Activated CD4-positive, alpha-beta memory T cell treated with anti-CD3 and anti-CD28 coated beads for 36 hours (primary cell): Measurements from ENCODE around the gene TBX4. TPM values are rescaled to one million over a fixed set of nuclear protein-coding genes. Genes with fewer than 3 reads are reported as not detected.
"Not testable (repeated sequence)": the region's sequence is repeated elsewhere in the genome, so short reads cannot be mapped to it uniquely, and the experiment has no call there.

ENCODE experiments used
- CTCF ChIA-PET: fragments of 350-600 bp; sonication (Branson Sonifier 250); formaldehyde crosslinking; loops from one replicate; lab custom pipeline; 2021; ENCODE audit warnings: antibody characterized with exemption, inconsistent platforms; lab: Charles Lee
- POLR2A ChIA-PET: fragments of 350-600 bp; sonication (Branson Sonifier 250); formaldehyde crosslinking; loops from one replicate; lab custom pipeline; 2021; ENCODE audit warnings: antibody characterized with exemption; lab: Charles Lee
- DNase-seq: peaks from one replicate; pipeline ENCODE4 v3.0.0-alpha.2; 2020
- H3K27ac Mint-ChIP-seq: one replicate; pipeline ENCODE4 v1.8.0; 2021; ENCODE audit warnings: mixed read lengths
- H3K27me3 Mint-ChIP-seq: one replicate; pipeline ENCODE4 v1.8.0; 2021; ENCODE audit warnings: mixed read lengths
- H3K36me3 Mint-ChIP-seq: one replicate; pipeline ENCODE4 v1.8.0; 2021; ENCODE audit warnings: mixed read lengths
- H3K4me1 Mint-ChIP-seq: one replicate; pipeline ENCODE4 v1.8.0; 2021; ENCODE audit warnings: low read depth, mixed read lengths
- H3K4me3 Mint-ChIP-seq: one replicate; pipeline ENCODE4 v1.8.0; 2021; ENCODE audit warnings: mild to moderate bottlenecking, mixed read lengths
- H3K9me3 Mint-ChIP-seq: one replicate; pipeline ENCODE4 v1.8.0; 2021; ENCODE audit warnings: mixed read lengths
- intact Hi-C: fragments of 100-400 bp; cut with micrococcal nuclease; formaldehyde crosslinking; loops from one replicate; pipeline ENCODE4 v1.15.1; 2023
- total RNA-seq, 2 experiments: library from RNA; stranded (reverse); gene quantifications; one replicate each; pipeline ENCODE4 v1.2.3, GENCODE V29; 2021

The TBX4 gene
- total RNA-seq, 2 experiments from 2014 or later, result not detected

GRCh38 chr17:61422116-61422799 is 30.0 kb upstream of the TBX4 start:
- Mint-ChIP-seq H3K9me3 (no peaks in the 10 kb centered on the region), H3K4me3 (no peak overlapping the region), H3K4me1 (no peaks in the 10 kb centered on the region), H3K36me3 (no peaks in the 10 kb centered on the region), H3K27ac (no peak overlapping the region), H3K27me3 (peaks cover 25% of the 10 kb centered on the region)
- intact Hi-C loops, result no loop called here
- POLR2A ChIA-PET, result no interaction called here
- no peak for DNase-seq
- CTCF ChIA-PET, result interaction anchor here (1.1 kb wide), 1 partner anchor 12 kb away, joined by 3 read pairs; no protein-coding TSS in a partner anchor

GRCh38 chr17:61422869-61423268 is 29.4 kb upstream of the TBX4 start:
- H3K4me3 Mint-ChIP-seq, result no peak overlapping the region
- intact Hi-C loops, result no loop called here
- no peaks in the 10 kb centered on the region for H3K4me1 Mint-ChIP-seq
- POLR2A ChIA-PET, result no interaction called here
- DNase-seq, result no peak
- H3K27me3 Mint-ChIP-seq, result peaks cover 24% of the 10 kb centered on the region
- no peaks in the 10 kb centered on the region for H3K9me3 Mint-ChIP-seq
- H3K36me3 Mint-ChIP-seq, result no peaks in the 10 kb centered on the region
- no peak overlapping the region for H3K27ac Mint-ChIP-seq
- CTCF ChIA-PET, result interaction anchor here (1.1 kb wide), 1 partner anchor 13 kb away, joined by 3 read pairs; no protein-coding TSS in a partner anchor

- H3K4me1 Mint-ChIP-seq, result no peaks in the 10 kb centered on the region
- ChIA-PET CTCF (interaction anchor here (1.4 kb wide), 1 partner anchor 9 kb away, joined by 3 read pairs; no protein-coding TSS in a partner anchor), POLR2A (no interaction called here)
- H3K27me3 Mint-ChIP-seq, result peaks cover 24% of the 10 kb centered on the region
- H3K27ac Mint-ChIP-seq, result no peak overlapping the region
- DNase-seq, result no peak
- H3K36me3 Mint-ChIP-seq, result no peaks in the 10 kb centered on the region
- H3K9me3 Mint-ChIP-seq, result no peaks in the 10 kb centered on the region
- intact Hi-C loops, result no loop called here
- H3K4me3 Mint-ChIP-seq, result no peak overlapping the region
These were observed 28.1 kb upstream of the TBX4 start for GRCh38 chr17:61423967-61424649.

GRCh38 chr17:61425682-61426481 is 26.3 kb upstream of the TBX4 start:
- Mint-ChIP-seq H3K36me3 (no peaks in the 10 kb centered on the region), H3K27ac (no peak overlapping the region), H3K27me3 (peaks cover 20% of the 10 kb centered on the region), H3K4me3 (no peak overlapping the region), H3K9me3 (no peaks in the 10 kb centered on the region), H3K4me1 (no peaks in the 10 kb centered on the region)
- ChIA-PET CTCF (interaction anchor here (0.7 to 1.4 kb wide), 2 partner anchors 11 to 14 kb away, joined by 3 to 4 read pairs; no protein-coding TSS in a partner anchor), POLR2A (no interaction called here)
- intact Hi-C loops, result no loop called here
- no peak for DNase-seq

GRCh38 chr17:61426482-61427304 is 25.5 kb upstream of the TBX4 start:
- intact Hi-C loops, result no loop called here
- ChIA-PET CTCF (interaction anchor here (0.7 to 1.2 kb wide), 2 partner anchors 14 to 124 kb away, joined by 4 read pairs; no protein-coding TSS in a partner anchor), POLR2A (no interaction called here)
- Mint-ChIP-seq H3K4me1 (no peaks in the 10 kb centered on the region), H3K36me3 (no peaks in the 10 kb centered on the region), H3K9me3 (no peaks in the 10 kb centered on the region), H3K4me3 (no peak overlapping the region), H3K27me3 (peaks cover 18% of the 10 kb centered on the region), H3K27ac (no peak overlapping the region)
- no peak for DNase-seq

GRCh38 chr17:61427567-61427966 is 24.7 kb upstream of the TBX4 start:
- no peak overlapping the region for H3K27ac Mint-ChIP-seq
- POLR2A ChIA-PET, result no interaction called here
- no peak overlapping the region for H3K4me3 Mint-ChIP-seq
- no peaks in the 10 kb centered on the region for H3K36me3 Mint-ChIP-seq
- peaks cover 14% of the 10 kb centered on the region for H3K27me3 Mint-ChIP-seq
- no peak for DNase-seq
- intact Hi-C loops, result no loop called here
- CTCF ChIA-PET, result interaction anchor here (1.2 kb wide), 1 partner anchor 123 kb away, joined by 4 read pairs; no protein-coding TSS in a partner anchor
- H3K4me1 Mint-ChIP-seq, result no peaks in the 10 kb centered on the region
- H3K9me3 Mint-ChIP-seq, result no peaks in the 10 kb centered on the region

- Mint-ChIP-seq H3K4me1 (no peaks in the 10 kb centered on the region), H3K36me3 (no peaks in the 10 kb centered on the region), H3K9me3 (no peaks in the 10 kb centered on the region), H3K4me3 (no peak overlapping the region), H3K27me3 (peaks cover 13% of the 10 kb centered on the region), H3K27ac (no peak overlapping the region)
- ChIA-PET CTCF (no interaction called here), POLR2A (no interaction called here)
- intact Hi-C loops, result no loop called here
- DNase-seq, result no peak
These were observed 22.9 kb upstream of the TBX4 start for GRCh38 chr17:61429274-61429673.

GRCh38 chr17:61429831-61430230 is 22.4 kb upstream of the TBX4 start:
- H3K27ac Mint-ChIP-seq, intact Hi-C loops, POLR2A ChIA-PET, H3K4me1 Mint-ChIP-seq, DNase-seq, H3K36me3 Mint-ChIP-seq, H3K9me3 Mint-ChIP-seq, H3K4me3 Mint-ChIP-seq: not testable (repeated sequence)
- H3K27me3 Mint-ChIP-seq, result peaks cover 15% of the 10 kb centered on the region
- CTCF ChIA-PET, result interaction anchor here (0.6 kb wide), 1 partner anchor 709 kb away, joined by 3 read pairs; no protein-coding TSS in a partner anchor

GRCh38 chr17:61431594-61432311 is 20.5 kb upstream of the TBX4 start:
- DNase-seq, result no peak
- CTCF ChIA-PET, result no interaction called here
- Mint-ChIP-seq H3K27ac (no peak overlapping the region), H3K36me3 (no peaks in the 10 kb centered on the region), H3K4me3 (no peak overlapping the region), H3K4me1 (no peaks in the 10 kb centered on the region), H3K9me3 (peaks cover 6% of the 10 kb centered on the region), H3K27me3 (peaks cover 9% of the 10 kb centered on the region)
- intact Hi-C loops, result no loop called here
- POLR2A ChIA-PET, result interaction anchor here (0.6 kb wide), 1 partner anchor 247 kb away, joined by 3 read pairs; no protein-coding TSS in a partner anchor

- peaks cover 35% of the 10 kb centered on the region for H3K27me3 Mint-ChIP-seq
- no peak overlapping the region for H3K27ac Mint-ChIP-seq
- ChIA-PET POLR2A (no interaction called here), CTCF (interaction anchor here (2.4 kb wide), 1 partner anchor 23 kb away, joined by 6 read pairs; no protein-coding TSS in a partner anchor)
- peaks cover 21% of the 10 kb centered on the region for H3K9me3 Mint-ChIP-seq
- no peak overlapping the region for H3K4me3 Mint-ChIP-seq
- H3K4me1 Mint-ChIP-seq, result peaks cover 6% of the 10 kb centered on the region
- intact Hi-C loops, result no loop called here
- DNase-seq, result no peak
- peaks cover 8% of the 10 kb centered on the region for H3K36me3 Mint-ChIP-seq
These were observed 15.9 kb upstream of the TBX4 start for GRCh38 chr17:61436273-61436672.
